Urinary bladder (tissue), 4 donors: Measurements from ENCODE around the gene SLA2. TPM values are rescaled to one million over a fixed set of nuclear protein-coding genes. Genes with fewer than 3 reads are reported as not detected.
A peak's percentile ranks its signal among the peaks of the same experiment; 100 is the strongest.

ENCODE experiments used
- DNase-seq: peaks from one replicate; pipeline ENCODE4 v3.0.0-alpha.2; 2015; ENCODE audit errors: extremely low spot score
- H3K27ac ChIP-seq: one replicate; pipeline ENCODE4 v1.5.1; 2013; ENCODE audit warnings: low read depth, mild to moderate bottlenecking, moderate library complexity
- H3K36me3 ChIP-seq: one replicate; pipeline ENCODE4 v1.6.1; 2013; ENCODE audit warnings: mild to moderate bottlenecking, moderate library complexity; ENCODE audit not compliant: insufficient read depth
- H3K4me1 ChIP-seq: one replicate; pipeline ENCODE4 v1.6.1; 2013; ENCODE audit warnings: mild to moderate bottlenecking, moderate library complexity; ENCODE audit not compliant: insufficient read depth
- H3K4me3 ChIP-seq: one replicate; pipeline ENCODE4 v1.5.1; 2013; ENCODE audit warnings: low read depth, low read length
- WGBS: extraction: QIAGEN DNeasy Blood & Tissue Kit; methylation state at CpG from one replicate; pipeline ENCODE4 v1.1.7; 2013; 5-methylcytosine and 5-hydroxymethylcytosine counted together
- polyA plus RNA-seq: library from polyadenylated mRNA; stranded (reverse); fragments of 200-250 nt; gene quantifications from one replicate; pipeline ENCODE4 v1.2.3, GENCODE V29; 2013
- total RNA-seq: library from RNA; depleted of rRNA; stranded (reverse); fragments of >200 nt; gene quantifications from one replicate; pipeline ENCODE4 v1.2.3, GENCODE V29; 2014
- donor health status: healthy with polysubstance abuse.
- donor health status: healthy.

Gene SLA2
- total and polyA plus RNA-seq, 2 donors: 0.11 to 0.38 TPM

GRCh38 chr20:36585410-36586125 lies 60.4 kb downstream of the SLA2 start:
- no peaks in the 10 kb centered on the region for H3K4me1 ChIP-seq
- WGBS: 66% methylated on average over 8 of the region's 8 CpGs
- H3K4me3 ChIP-seq: no peak overlapping the region
- DNase-seq: no peak
- no peak overlapping the region for H3K27ac ChIP-seq
- H3K36me3 ChIP-seq: no peaks in the 10 kb centered on the region

GRCh38 chr20:36584018-36584481 lies 61.9 kb downstream of the SLA2 start:
- WGBS: 92% methylated on average over 2 of the region's 2 CpGs
- H3K27ac ChIP-seq: no peak overlapping the region
- no peaks in the 10 kb centered on the region for H3K36me3 ChIP-seq
- no peak overlapping the region for H3K4me3 ChIP-seq
- no peaks in the 10 kb centered on the region for H3K4me1 ChIP-seq
- DNase-seq: no peak

- H3K36me3 ChIP-seq: no peaks in the 10 kb centered on the region
- 93% methylated on average over 4 of the region's 4 CpGs for WGBS
- H3K27ac ChIP-seq: no peak overlapping the region
These were observed 63.2 kb downstream of the SLA2 start for GRCh38 chr20:36582821-36583220.

GRCh38 chr20:36582322-36582721 lies 63.7 kb downstream of the SLA2 start:
- DNase-seq: no peak
- H3K4me1 ChIP-seq: no peaks in the 10 kb centered on the region
- H3K4me3 ChIP-seq: no peak overlapping the region
- 89% methylated on average over 4 of the region's 4 CpGs for WGBS
- no peak overlapping the region for H3K27ac ChIP-seq
- H3K36me3 ChIP-seq: no peaks in the 10 kb centered on the region

More at GRCh38 chr20:36582821-36583220, 63.2 kb downstream of the SLA2 start:
- Histone ChIP-seq H3K4me1 (no peaks in the 10 kb centered on the region), H3K4me3 (no peak overlapping the region)
- no peak for DNase-seq

- no peaks in the 10 kb centered on the region for H3K36me3 ChIP-seq
These were observed 65.9 kb downstream of the SLA2 start for GRCh38 chr20:36579996-36580545.

GRCh38 chr20:36578356-36579041 lies 67.5 kb downstream of the SLA2 start:
- Histone ChIP-seq H3K36me3 (no peaks in the 10 kb centered on the region), H3K4me1 (no peaks in the 10 kb centered on the region), H3K4me3 (no peak overlapping the region), H3K27ac (no peak overlapping the region)
- no peak for DNase-seq
- WGBS: 98% methylated on average over 15 of the region's 15 CpGs

More at GRCh38 chr20:36579996-36580545, 65.9 kb downstream of the SLA2 start:
- Histone ChIP-seq H3K4me3 (no peak overlapping the region), H3K27ac (no peak overlapping the region), H3K4me1 (no peaks in the 10 kb centered on the region)
- no peak for DNase-seq
- WGBS: 85% methylated on average over 2 of the region's 2 CpGs

- Histone ChIP-seq H3K4me1 (no peaks in the 10 kb centered on the region), H3K4me3 (no peak overlapping the region), H3K36me3 (no peaks in the 10 kb centered on the region), H3K27ac (no peak overlapping the region)
- 40% methylated on average over 1 of the region's 1 CpG for WGBS
- no peak for DNase-seq
These were observed 69.9 kb downstream of the SLA2 start for GRCh38 chr20:36576081-36576445.

GRCh38 chr20:36574366-36575135 lies 71.4 kb downstream of the SLA2 start:
- WGBS: under 1% methylated on average over 65 of the region's 69 CpGs
- peak overlapping the region; percentile 83 for H3K4me3 ChIP-seq
- H3K27ac ChIP-seq: no peak overlapping the region
- no peaks in the 10 kb centered on the region for H3K36me3 ChIP-seq
- DNase-seq: no peak
- no peaks in the 10 kb centered on the region for H3K4me1 ChIP-seq

GRCh38 chr20:36573798-36574365 lies 72.1 kb downstream of the SLA2 start:
- no peak for DNase-seq
- H3K4me3 ChIP-seq: peak overlapping the region; percentile 83

GRCh38 chr20:36573103-36573797 lies 72.7 kb downstream of the SLA2 start, which contains the start of gene TGIF2:
Gene TGIF2, plus strand, starts transcription at chr20:36573597. Its CDS starts 5,178 bp downstream, at chr20:36578775.
- peak; percentile 78 for DNase-seq
- WGBS: 3% methylated on average over 77 of the region's 80 CpGs
- no peaks in the 10 kb centered on the region for H3K36me3 ChIP-seq
- H3K4me3 ChIP-seq: peak within 1 kb of the TSS; percentile 83
- peak within 1 kb of the TSS; percentile 98 for H3K27ac ChIP-seq
- H3K4me1 ChIP-seq: no peaks in the 10 kb centered on the region

More at GRCh38 chr20:36573798-36574365, 72.1 kb downstream of the SLA2 start:
- under 1% methylated on average over 53 of the region's 53 CpGs for WGBS
- H3K36me3 ChIP-seq: no peaks in the 10 kb centered on the region
- H3K4me1 ChIP-seq: no peaks in the 10 kb centered on the region
- peak overlapping the region; percentile 98 for H3K27ac ChIP-seq

GRCh38 chr20:36572701-36573102 lies 73.3 kb downstream of the SLA2 start:
- Histone ChIP-seq H3K4me1 (no peaks in the 10 kb centered on the region), H3K4me3 (peak overlapping the region; percentile 83), H3K27ac (peak overlapping the region; percentile 87), H3K36me3 (no peaks in the 10 kb centered on the region)
- WGBS: 19% methylated on average over 20 of the region's 20 CpGs
- no peak for DNase-seq

GRCh38 chr20:36571564-36572504 lies 74.2 kb downstream of the SLA2 start:
- H3K4me1 ChIP-seq: no peaks in the 10 kb centered on the region
- 67% methylated on average over 17 of the region's 17 CpGs for WGBS
- H3K4me3 ChIP-seq: no peak overlapping the region
- H3K27ac ChIP-seq: peak overlapping the region; percentile 87
- DNase-seq: no peak
- H3K36me3 ChIP-seq: no peaks in the 10 kb centered on the region
